Activated gamma-delta T cell treated with Interleukin-2 at 50 U/mL for 16 hours (primary cell): Measurements from ENCODE around the gene LTA4H.

ENCODE experiments used
- DNase-seq: peaks from one replicate; pipeline ENCODE4 v3.0.0-alpha.2; 2020

Gene LTA4H

GRCh38 chr12:96033549-96034389 lies 1.6 kb downstream of the LTA4H start:
- no peak for DNase-seq

DNA sequence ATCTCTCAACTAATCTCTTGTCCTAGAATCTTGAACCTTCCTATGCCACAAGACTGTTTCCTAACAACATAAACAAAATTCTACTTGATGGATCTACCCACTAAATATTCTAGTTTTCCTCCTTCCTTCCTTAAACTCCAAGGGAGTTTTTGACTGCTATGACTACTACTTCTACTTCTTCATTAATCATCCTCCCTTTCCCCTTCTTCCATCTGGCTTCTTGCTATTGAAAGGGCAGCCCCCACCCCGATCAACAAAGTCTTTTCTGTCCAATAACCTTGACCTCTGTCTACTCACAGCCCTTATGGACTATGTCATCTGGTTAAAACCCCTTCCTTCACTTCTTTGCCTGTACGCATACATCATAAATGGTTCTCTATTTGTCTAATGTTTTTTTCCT lies 5.6 kb downstream of the LTA4H start:
- DNase-seq, result no peak

GRCh38 chr12:96028538-96028937 lies 6.8 kb downstream of the LTA4H start:
- no peak for DNase-seq

DNA sequence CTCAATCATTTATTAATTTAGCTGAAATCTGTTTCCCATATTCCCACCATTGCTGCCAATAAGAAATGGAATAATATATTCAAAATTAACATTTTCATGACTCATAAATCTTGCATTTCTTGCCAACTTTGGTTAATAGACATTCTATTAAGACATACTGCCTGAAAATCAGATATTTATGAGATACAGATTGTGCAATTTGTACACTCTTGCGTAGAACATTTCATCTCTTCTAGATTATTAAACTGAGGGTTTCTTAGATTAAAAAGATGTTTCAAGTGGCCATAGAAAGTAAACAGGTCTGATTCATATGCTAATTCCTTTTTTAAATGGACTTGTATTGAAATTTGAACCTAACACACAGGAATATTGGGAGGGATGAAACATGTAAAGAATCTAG lies 9.1 kb downstream of the LTA4H start:
- DNase-seq, result no peak

DNA sequence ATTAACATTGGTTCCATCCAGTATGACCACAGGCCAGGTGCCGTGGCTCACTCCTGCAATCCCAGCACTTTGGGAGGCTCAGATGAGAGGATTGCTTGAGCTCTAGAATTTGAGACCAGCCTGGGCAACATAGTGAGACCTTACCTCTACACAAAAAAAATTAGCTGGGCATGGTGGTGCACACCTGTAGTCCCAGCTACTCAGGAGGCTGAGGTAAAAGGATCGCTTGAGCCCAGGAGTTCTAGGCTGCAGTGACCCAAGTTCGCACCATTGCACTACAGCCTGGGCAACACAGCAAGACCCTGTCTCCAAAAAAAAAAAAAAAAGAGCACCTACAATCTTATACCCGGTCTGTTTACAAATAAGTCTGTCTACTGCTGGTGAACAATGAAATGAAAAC lies 9.9 kb downstream of the LTA4H start:
- no peak for DNase-seq

GRCh38 chr12:96020314-96021003 lies 14.9 kb downstream of the LTA4H start:
- DNase-seq, result no peak

GRCh38 chr12:96015672-96016071 lies 19.7 kb downstream of the LTA4H start:
- no peak for DNase-seq

DNA sequence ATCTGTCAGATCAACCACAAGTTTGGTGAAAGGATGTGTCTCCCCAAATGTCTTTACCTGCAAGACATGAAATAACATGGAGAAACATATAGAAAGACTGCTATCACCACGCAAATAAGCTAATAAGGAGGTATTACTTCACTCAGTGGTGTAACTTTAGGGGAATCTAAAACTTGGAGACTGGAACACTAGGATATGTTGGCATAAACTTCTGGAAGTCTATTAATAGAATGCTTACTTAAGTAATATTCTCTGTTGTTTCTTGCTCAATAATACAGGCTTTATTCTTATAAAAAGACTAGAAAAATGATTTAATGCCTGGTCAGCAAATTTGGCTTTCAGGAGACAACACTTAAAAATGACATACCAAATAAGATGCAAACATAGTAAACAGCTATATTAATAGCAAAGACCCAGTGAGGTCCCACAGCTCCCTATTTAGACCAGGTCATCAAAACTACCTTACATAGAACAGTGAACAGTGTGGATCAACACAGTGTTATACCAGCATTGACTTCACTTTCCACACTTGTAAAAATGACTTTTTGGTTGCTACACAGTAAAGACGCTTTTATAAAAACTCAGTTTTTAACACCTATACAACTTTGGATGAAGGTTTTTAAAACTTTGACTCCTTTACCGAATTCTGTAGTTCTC lies 20.3 kb downstream of the LTA4H start:
- DNase-seq, result no peak

DNA sequence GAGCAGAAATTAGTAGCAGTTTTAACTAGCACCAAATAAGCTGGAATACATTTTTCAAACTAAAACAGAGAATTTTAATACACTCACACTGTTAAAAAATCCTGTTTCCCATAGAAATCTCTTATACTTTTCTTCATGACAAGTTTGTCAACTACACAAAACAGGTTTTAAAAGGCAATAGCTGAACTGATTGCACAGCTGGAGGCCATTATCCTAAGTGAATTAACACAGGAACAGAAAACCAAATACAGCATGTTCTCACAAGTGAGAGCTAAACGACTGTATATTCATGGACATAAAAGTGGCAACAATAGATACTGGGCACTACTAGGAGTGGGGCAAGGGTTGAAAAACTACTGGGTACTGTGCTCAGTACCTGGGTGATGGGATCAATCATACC lies 27.7 kb downstream of the LTA4H start:
- no peak for DNase-seq

DNA sequence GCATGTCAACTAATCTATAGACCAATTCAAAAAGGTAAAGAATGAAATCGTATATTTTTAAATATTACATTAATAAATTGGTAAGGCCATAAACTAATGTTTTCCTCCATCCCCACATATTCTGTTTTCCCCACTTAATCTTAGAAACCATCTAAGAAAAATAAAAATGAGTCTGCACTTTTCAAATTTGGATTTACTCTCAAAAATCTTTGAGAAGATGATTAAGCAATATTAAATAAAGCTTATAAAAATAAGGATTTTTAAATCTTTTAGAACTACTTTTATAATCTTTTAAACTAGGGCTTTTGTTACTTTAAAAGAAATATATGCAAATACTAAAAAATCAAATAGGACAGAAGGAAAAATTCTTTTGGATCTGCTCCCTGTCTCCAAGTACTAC lies 28.7 kb downstream of the LTA4H start:
- no peak for DNase-seq

GRCh38 chr12:96000858-96001257 lies 34.5 kb downstream of the LTA4H start:
- DNase-seq, result no peak

DNA sequence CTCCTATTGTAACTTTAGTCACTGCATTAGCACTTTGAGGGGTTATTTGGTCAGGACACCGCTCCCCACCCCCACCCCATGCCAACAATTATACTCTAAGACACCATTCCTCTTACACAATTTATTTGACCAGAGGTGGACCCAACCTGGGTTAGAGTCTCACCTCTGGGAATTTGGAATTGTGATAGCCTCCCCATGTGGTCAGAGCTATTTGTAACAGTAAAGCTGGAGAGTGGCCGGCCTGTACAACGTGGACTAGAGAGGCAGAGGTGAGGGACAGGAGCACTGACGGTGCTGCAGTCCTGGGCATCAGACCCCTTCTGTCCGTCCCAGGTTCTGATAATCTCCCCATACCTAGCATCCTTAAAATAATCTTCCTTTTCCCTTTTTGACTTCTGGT lies 35.9 kb downstream of the LTA4H start:
- DNase-seq, result no peak

DNA sequence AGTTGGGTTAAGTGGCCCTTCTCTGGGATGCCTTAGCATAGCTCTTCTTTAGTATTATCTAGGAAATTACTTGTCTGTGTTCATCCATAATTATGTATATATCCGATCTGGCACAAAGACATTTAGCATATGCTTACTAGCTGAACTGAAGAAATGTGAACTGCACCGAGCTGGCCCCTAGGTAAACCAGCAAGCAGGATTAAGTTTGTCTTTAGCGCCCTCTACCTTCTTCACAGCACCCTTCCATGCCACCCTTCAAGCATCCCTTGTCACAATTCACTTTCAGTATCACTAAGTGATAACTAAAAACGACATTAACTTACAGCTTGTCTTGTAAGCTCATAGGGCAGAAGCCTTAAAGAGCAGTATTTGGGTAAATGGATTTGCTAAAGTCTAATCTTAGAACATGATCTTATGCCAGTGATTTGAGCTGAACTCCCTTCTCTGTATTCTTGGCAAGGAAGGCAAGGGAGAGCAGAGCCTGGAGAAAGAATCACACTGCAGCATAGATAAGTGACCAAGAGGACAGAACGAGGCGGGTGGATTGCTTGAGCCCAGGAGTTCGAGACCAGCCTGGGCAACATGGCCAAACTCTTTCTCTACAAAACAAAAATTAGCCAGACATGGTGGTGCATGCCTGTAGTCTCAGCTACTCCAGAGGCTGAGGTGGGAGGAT lies 36.6 kb downstream of the LTA4H start:
- DNase-seq, result peak; percentile 33

GRCh38 chr12:95997911-95998510 lies 37.4 kb downstream of the LTA4H start:
- no peak for DNase-seq

DNA sequence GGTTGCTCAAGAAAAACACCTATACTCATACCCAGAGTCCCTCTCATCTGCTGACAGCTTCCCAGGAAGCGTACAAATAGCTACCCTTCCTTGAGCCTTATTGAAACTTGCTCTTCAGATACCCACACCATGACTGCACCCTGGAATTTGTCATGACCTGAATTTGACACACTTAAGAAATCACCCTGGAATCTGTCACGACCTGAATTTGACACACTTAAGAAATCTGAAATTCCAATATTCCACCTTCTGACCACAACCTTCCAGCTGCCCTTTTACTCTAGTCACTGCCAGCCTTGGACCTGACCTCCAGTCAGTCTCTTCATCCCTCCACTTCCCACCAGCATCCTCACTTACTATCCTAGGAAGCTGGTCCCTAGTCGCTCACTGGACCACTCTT lies 38.1 kb downstream of the LTA4H start:
- DNase-seq, result no peak

DNA sequence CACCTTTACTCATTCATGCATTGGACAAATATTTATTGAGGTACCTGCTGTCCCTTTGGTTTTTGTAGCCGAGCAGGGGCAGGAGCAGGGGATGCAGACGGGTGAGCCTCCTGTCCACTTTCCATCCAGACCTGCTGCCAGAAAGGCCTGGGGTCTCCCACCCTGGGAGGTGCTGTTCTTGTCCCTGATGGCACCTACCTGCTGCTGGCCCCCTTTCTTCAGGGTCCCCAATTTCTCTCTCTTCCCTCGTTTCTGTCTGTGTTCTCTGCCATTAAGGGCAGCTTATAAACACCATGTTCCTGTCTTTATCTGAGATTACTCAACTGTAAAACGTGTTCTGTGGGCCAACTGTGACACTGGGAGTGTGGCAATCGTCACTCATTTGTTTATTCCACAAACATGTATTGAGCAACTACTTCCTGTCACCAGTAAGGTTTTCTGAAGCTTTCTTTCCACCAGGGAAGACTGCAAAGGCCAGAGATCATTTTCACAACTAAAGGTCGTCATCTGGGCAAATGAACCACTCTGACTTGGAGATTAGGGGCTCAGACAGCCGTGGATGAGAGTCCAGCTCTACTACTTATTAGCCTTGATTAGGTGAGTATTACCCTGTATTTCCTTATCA lies 39.2 kb downstream of the LTA4H start, which contains the start of gene HAL:
TSS of gene HAL (minus strand) at position 311 of the 625 bp plus-strand sequence. CDS start 434 bp downstream, outside the sequence.
- DNase-seq, result no peak

GRCh38 chr12:95995238-95996031 lies 40.0 kb downstream of the LTA4H start:
- no peak for DNase-seq

GRCh38 chr12:95994476-95994875 lies 40.9 kb downstream of the LTA4H start:
- DNase-seq, result no peak

DNA sequence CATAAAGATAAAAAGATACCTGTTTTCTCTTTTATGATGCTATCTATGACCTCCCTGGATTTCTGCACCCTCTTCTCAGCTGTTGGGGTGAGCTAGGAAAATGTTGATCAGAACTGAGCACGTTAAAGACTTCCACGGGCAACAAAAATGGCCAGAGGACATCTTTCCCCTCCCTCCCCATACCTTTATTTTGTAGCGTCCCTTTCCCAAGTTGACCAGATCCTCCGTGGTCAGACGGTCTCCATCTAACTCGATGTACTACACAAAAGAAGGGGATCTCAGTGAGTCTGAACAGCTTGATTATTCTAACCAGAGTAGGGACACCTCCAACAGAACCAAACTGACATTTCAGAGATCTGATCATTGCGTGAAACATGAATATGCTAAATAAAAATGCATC lies 41.5 kb downstream of the LTA4H start:
- no peak for DNase-seq

DNA sequence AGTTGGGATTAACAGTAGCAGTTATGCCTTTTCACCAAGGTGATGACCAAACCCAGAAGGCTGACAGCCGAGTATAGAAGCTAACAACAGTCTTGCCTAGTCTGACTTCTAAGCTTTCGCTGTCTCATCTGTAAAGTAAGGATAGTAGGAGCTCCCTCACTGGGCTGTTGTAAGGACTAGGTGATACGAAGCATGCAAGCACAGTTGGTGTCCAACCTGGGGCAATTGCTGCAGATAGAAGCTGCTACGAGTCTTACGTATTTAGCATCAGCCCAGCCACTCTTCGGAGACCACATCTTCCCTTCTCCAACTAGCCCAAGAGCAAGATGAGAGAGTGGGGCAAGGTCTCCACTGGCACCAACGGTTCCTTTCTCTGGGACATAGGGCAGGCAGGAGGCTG lies 45.3 kb downstream of the LTA4H start:
- no peak for DNase-seq

- DNase-seq, result no peak
Observed at GRCh38 chr12:95989504-95990123, 45.8 kb downstream of the LTA4H start.
